HepG2 (cell line): ENCODE data around the gene ANAPC2.

Source experiments
- BRD4 ChIP-seq: sonication (generic); formaldehyde crosslinking; IDR thresholded peaks from 2 replicates; pipeline ENCODE4 v1.4.0; 2020; ENCODE audit warnings: missing genetic modification reagents
- NFYB ChIP-seq: sonication (generic); formaldehyde crosslinking; IDR thresholded peaks from 2 replicates; pipeline ENCODE4 v1.4.0; 2020; ENCODE audit warnings: missing genetic modification reagents
- TF ChIP-seq, protein P1 (sequence below): sonication (generic); formaldehyde crosslinking; IDR thresholded peaks from 2 replicates; pipeline ENCODE4 v1.4.0; 2020; ENCODE audit warnings: mild to moderate bottlenecking, missing genetic modification reagents

- no peak for TF ChIP-seq BRD4
- TF ChIP-seq, protein P1, sequence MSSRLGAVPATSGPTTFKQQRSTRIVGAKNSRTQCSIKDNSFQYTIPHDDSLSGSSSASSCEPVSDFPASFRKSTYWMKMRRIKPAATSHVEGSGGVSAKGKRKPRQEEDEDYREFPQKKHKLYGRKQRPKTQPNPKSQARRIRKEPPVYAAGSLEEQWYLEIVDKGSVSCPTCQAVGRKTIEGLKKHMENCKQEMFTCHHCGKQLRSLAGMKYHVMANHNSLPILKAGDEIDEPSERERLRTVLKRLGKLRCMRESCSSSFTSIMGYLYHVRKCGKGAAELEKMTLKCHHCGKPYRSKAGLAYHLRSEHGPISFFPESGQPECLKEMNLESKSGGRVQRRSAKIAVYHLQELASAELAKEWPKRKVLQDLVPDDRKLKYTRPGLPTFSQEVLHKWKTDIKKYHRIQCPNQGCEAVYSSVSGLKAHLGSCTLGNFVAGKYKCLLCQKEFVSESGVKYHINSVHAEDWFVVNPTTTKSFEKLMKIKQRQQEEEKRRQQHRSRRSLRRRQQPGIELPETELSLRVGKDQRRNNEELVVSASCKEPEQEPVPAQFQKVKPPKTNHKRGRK (CRISPR knock-in tag) = no peak
- no peak for TF ChIP-seq NFYB
Observed at GRCh38 chr9:137185921-137186320, 2.4 kb downstream of the ANAPC2 start.
